Measurements from ENCODE around the gene ZC3H12D. TPM values are rescaled to one million over a fixed set of nuclear protein-coding genes. Genes with fewer than 3 reads are reported as not detected.

ZC3H12D gene
- total and polyA plus RNA-seq, 2 donors (not counting 3 experiments of a cell fraction or from before 2014, with no cell fraction given), result 0.06 TPM; not detected in 1

DNA sequence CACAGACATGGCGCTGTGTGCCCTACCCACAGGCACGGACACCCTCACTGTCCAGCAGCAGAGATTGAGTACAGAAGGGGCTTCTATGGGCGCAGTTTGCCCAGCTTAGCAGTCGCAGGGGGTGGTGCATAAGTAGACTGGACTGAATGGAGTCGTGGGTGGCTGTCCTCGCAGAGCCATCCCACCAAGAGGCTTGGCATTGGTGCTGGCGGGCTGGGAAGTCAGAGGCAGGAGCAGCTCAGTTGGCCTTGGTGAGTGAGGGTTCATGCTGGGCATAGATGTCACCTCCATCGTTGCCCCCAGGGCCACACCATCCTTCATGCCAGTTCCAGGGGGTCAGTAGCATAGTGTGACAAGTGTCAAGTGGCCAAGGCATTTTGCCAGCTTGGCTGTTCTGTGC, 59.6 kb downstream of the ZC3H12D start:
- no peak overlapping the region for H3K9ac ChIP-seq (replicated peaks; ENCODE audit: extremely low read depth, insufficient read depth, low read length)
- CTCF ChIA-PET, result interaction anchor here (1.3 to 2.4 kb wide), 2 partner anchors 8 to 397 kb away, joined by 5 to 9 read pairs; no protein-coding TSS in a partner anchor

More for the DNA sequence above, 59.6 kb downstream of the ZC3H12D start:
- Histone ChIP-seq H2AFZ (ENCODE audit: low read depth, low read length) (no peak overlapping the region), H3K27me3 (ENCODE audit: control insufficient read depth in 2 of 2, insufficient read depth in 2 of 2, low read length in 2 of 2) (peaks cover 2 to 13% of the 10 kb centered on the region in 2 experiments), H3K4me1 (ENCODE audit: control insufficient read depth, extremely low read depth, insufficient read depth, low read length) (no peaks in the 10 kb centered on the region), H3K9me1 (replicated peaks; ENCODE audit: control insufficient read depth, extremely low read depth, insufficient read depth, low read length) (no peaks in the 10 kb centered on the region), H3K27ac (ENCODE audit: insufficient read depth, low read depth, low read length) (no peak overlapping the region), H3K36me3 (ENCODE audit: control insufficient read depth in 2 of 2, extremely low read depth in 1 of 2, insufficient read depth in 2 of 2, low read length in 2 of 2) (no peaks in the 10 kb centered on the region), H3K9me3 (replicated peaks; ENCODE audit: control insufficient read depth, insufficient read depth, low read length) (no peaks in the 10 kb centered on the region), H3K4me3 (replicated peaks in 1 of 3; ENCODE audit: insufficient read depth in 1 of 3, low read depth in 1 of 3, low read length in 3 of 3) (no peak overlapping the region), H3K79me2 (ENCODE audit: control insufficient read depth, insufficient read depth, low read length) (no peaks in the 10 kb centered on the region), H4K20me1 (replicated peaks; ENCODE audit: control insufficient read depth, extremely low read depth, insufficient read depth, low read length) (no peaks in the 10 kb centered on the region), H3K4me2 (ENCODE audit: insufficient read depth, low read length) (no peak overlapping the region)
- TF ChIP-seq POLR2AphosphoS5 (IDR thresholded peaks at IDR 0.05; ENCODE audit: insufficient read depth, low read depth, low read length) (no peak), MYC (IDR thresholded peaks at IDR 0.05; ENCODE audit: low read depth, low read length) (no peak), JUN (IDR thresholded peaks at IDR 0.05; ENCODE audit: borderline replicate concordance, insufficient read depth, insufficient read length, low read depth) (no peak), GATA2 (IDR thresholded peaks at IDR 0.05; ENCODE audit: insufficient read depth, insufficient read length, low read depth, low read length) (no peak), FOS (IDR thresholded peaks at IDR 0.05; ENCODE audit: borderline replicate concordance, insufficient read depth, low read length) (no peak), POLR2A (IDR thresholded peaks at IDR 0.05; ENCODE audit: low read depth, low read length) (no peak), EZH2 (IDR thresholded peaks at IDR 0.05; ENCODE audit: borderline replicate concordance, low read depth, low read length, severe bottlenecking) (no peak)
- TF ChIP-seq, protein P1, sequence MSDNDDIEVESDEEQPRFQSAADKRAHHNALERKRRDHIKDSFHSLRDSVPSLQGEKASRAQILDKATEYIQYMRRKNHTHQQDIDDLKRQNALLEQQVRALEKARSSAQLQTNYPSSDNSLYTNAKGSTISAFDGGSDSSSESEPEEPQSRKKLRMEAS (IDR thresholded peaks at IDR 0.05; ENCODE audit: insufficient read depth, insufficient read length), result no peak
- TF ChIP-seq, protein P2, sequence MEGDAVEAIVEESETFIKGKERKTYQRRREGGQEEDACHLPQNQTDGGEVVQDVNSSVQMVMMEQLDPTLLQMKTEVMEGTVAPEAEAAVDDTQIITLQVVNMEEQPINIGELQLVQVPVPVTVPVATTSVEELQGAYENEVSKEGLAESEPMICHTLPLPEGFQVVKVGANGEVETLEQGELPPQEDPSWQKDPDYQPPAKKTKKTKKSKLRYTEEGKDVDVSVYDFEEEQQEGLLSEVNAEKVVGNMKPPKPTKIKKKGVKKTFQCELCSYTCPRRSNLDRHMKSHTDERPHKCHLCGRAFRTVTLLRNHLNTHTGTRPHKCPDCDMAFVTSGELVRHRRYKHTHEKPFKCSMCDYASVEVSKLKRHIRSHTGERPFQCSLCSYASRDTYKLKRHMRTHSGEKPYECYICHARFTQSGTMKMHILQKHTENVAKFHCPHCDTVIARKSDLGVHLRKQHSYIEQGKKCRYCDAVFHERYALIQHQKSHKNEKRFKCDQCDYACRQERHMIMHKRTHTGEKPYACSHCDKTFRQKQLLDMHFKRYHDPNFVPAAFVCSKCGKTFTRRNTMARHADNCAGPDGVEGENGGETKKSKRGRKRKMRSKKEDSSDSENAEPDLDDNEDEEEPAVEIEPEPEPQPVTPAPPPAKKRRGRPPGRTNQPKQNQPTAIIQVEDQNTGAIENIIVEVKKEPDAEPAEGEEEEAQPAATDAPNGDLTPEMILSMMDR (IDR thresholded peaks at IDR 0.05; ENCODE audit: extremely low read depth in 1 of 2, insufficient read depth in 1 of 2, low read depth in 1 of 2, low read length in 2 of 2), result no peak
- dilution Hi-C loops (cut with MboI; ENCODE audit: extremely low pct_ligation_motif_present, low sequenced_read_pairs) (no loop called here), intact Hi-C loops (cut with micrococcal nuclease) (no loop called here)
- BruUV-seq (replicated peaks), result no TSS peak
- POLR2A ChIA-PET, result interaction anchor here (0.6 kb wide), 1 partner anchor 10 kb away, joined by 3 read pairs; no protein-coding TSS in a partner anchor
- FAIRE-seq, result no peak
- no peak for DNase-seq (ENCODE audit: low read depth, low spot score)

All from endothelial cell of umbilical vein (primary cell).